ENCODE results near the gene NEUROD4. TPM values are rescaled to one million over a fixed set of nuclear protein-coding genes. Genes with fewer than 3 reads are reported as not detected.
A peak's percentile ranks its signal among the peaks of the same experiment; 100 is the strongest.

The NEUROD4 gene, protein sequence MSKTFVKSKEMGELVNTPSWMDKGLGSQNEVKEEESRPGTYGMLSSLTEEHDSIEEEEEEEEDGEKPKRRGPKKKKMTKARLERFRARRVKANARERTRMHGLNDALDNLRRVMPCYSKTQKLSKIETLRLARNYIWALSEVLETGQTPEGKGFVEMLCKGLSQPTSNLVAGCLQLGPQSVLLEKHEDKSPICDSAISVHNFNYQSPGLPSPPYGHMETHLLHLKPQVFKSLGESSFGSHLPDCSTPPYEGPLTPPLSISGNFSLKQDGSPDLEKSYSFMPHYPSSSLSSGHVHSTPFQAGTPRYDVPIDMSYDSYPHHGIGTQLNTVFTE
- total RNA-seq (not detected in 2 replicates), polyA plus RNA-seq (0.12 TPM in 1 of 2 replicates, not detected in the other)

DNA sequence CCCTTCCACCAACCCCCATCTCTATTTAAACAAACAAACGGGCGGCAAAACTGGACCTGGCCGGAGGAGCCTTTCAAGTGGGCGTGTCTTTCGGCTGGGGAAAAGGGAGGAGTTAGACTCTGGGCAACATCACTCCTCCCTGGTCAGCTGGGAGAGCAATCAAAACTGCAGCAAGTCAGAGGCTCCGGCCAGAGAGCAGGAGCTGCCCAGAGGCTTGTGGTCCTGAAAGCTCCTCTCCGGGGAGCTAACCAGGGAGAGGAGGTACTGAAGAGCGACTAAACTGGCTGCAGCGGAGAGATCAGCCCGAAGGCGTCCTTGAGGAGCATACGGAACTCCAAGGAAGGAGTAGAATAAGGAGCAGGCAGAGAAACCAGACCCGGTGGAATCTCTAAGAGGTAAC is at the start of gene NEUROD4:
Gene NEUROD4 (plus strand): TSS at position 191 of the 400 bp plus-strand sequence. CDS start 6,466 bp downstream, outside the sequence.
- Histone ChIP-seq H3K4me3 (no peak within 1 kb of the TSS), H3K4me1 (ENCODE audit: low read depth) (no peaks in the 10 kb centered on the region), H3K36me3 (no peaks in the 10 kb centered on the region), H3K9me3 (ENCODE audit: low read depth) (no peaks in the 10 kb centered on the region), H3K27ac (no peak within 1 kb of the TSS), H3K27me3 (peaks cover 13% of the 10 kb centered on the region)
- DNase-seq (ENCODE audit: low read depth in 1 of 2, low spot score in 1 of 2) = peak; percentile 78 to 93
- no peak for TF ChIP-seq CTCF (IDR thresholded peaks at IDR 0.05; ENCODE audit: low read depth, low read length)

- Histone ChIP-seq H3K27me3 (no peaks in the 10 kb centered on the region), H3K36me3 (no peaks in the 10 kb centered on the region), H3K27ac (no peak overlapping the region), H3K4me1 (ENCODE audit: low read depth) (peaks cover 9% of the 10 kb centered on the region), H3K9me3 (ENCODE audit: low read depth) (no peaks in the 10 kb centered on the region), H3K4me3 (no peak overlapping the region)
- no peak for DNase-seq (ENCODE audit: low read depth in 1 of 2, low spot score in 1 of 2)
- TF ChIP-seq CTCF (IDR thresholded peaks at IDR 0.05; ENCODE audit: low read depth, low read length) = no peak
These were observed 49.0 kb upstream of the NEUROD4 start for GRCh38 chr12:54970741-54971140.

- Histone ChIP-seq H3K4me1 (ENCODE audit: low read depth) (peaks cover 3% of the 10 kb centered on the region), H3K9me3 (ENCODE audit: low read depth) (no peaks in the 10 kb centered on the region), H3K4me3 (no peak overlapping the region), H3K36me3 (no peaks in the 10 kb centered on the region), H3K27me3 (no peaks in the 10 kb centered on the region), H3K27ac (no peak overlapping the region)
- TF ChIP-seq CTCF (IDR thresholded peaks at IDR 0.05; ENCODE audit: low read depth, low read length) = no peak
- no peak for DNase-seq (ENCODE audit: low read depth in 1 of 2, low spot score in 1 of 2)
These were observed 46.2 kb upstream of the NEUROD4 start for GRCh38 chr12:54973556-54973955.

- no peak overlapping the region for H3K27ac ChIP-seq
- H3K36me3 ChIP-seq = no peaks in the 10 kb centered on the region
- H3K4me1 ChIP-seq (ENCODE audit: low read depth) = no peaks in the 10 kb centered on the region
- H3K4me3 ChIP-seq = no peak overlapping the region
- H3K27me3 ChIP-seq = no peaks in the 10 kb centered on the region
- no peaks in the 10 kb centered on the region for H3K9me3 ChIP-seq (ENCODE audit: low read depth)
- no peak for TF ChIP-seq CTCF (IDR thresholded peaks at IDR 0.05; ENCODE audit: low read depth, low read length)
- no peak for DNase-seq (ENCODE audit: low read depth in 1 of 2, low spot score in 1 of 2)
These were observed 45.5 kb upstream of the NEUROD4 start for GRCh38 chr12:54974279-54974678.

DNA sequence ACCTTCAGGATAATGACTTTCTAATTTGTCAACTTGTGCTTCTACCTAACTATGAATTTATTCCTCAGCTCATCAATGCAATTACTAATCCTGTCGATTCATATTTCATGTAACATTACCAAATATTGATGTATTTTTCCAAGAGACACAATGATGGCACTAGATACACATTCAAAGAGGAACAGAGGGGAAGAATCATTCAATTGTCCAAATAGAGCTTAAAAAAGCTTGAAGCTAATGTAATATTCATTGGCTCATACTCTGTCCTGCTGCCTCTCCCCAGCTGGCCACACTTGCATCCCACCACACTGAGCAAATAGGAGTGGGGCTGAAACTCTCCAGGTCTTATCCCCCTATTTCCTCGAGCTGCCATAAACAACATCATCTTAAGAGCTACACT is 44.5 kb upstream of the NEUROD4 start:
- H3K4me3 ChIP-seq = no peak overlapping the region
- H3K27ac ChIP-seq = no peak overlapping the region
- H3K36me3 ChIP-seq = no peaks in the 10 kb centered on the region
- H3K9me3 ChIP-seq (ENCODE audit: low read depth) = no peaks in the 10 kb centered on the region
- TF ChIP-seq CTCF (IDR thresholded peaks at IDR 0.05; ENCODE audit: low read depth, low read length) = no peak
- no peaks in the 10 kb centered on the region for H3K4me1 ChIP-seq (ENCODE audit: low read depth)
- no peak for DNase-seq (ENCODE audit: low read depth in 1 of 2, low spot score in 1 of 2)
- no peaks in the 10 kb centered on the region for H3K27me3 ChIP-seq
